HG03095 (cell line): ENCODE measurements around the gene PAWR.
A peak's percentile ranks its signal among the peaks of the same experiment; 100 is the strongest.
"Not testable (repeated sequence)": the region's sequence is repeated elsewhere in the genome, so short reads cannot be mapped to it uniquely, and the experiment has no call there.

Experiments
- ATAC-seq: cut with Tn5 transposase; IDR thresholded peaks from one replicate; pipeline ENCODE4 v1.9.1; 2021; ENCODE audit warnings: moderate library complexity; ENCODE audit not compliant: unreplicated experiment

Gene PAWR

GRCh38 chr12:79596719-79597350 is 93.9 kb downstream of the PAWR start:
- ATAC-seq = no peak

- no peak for ATAC-seq
Observed at GRCh38 chr12:79595273-79595672, 95.5 kb downstream of the PAWR start.

GRCh38 chr12:79592865-79593264 is 97.9 kb downstream of the PAWR start:
- ATAC-seq = no peak

- ATAC-seq = no peak
Observed at GRCh38 chr12:79591988-79592387, 98.8 kb downstream of the PAWR start.

DNA sequence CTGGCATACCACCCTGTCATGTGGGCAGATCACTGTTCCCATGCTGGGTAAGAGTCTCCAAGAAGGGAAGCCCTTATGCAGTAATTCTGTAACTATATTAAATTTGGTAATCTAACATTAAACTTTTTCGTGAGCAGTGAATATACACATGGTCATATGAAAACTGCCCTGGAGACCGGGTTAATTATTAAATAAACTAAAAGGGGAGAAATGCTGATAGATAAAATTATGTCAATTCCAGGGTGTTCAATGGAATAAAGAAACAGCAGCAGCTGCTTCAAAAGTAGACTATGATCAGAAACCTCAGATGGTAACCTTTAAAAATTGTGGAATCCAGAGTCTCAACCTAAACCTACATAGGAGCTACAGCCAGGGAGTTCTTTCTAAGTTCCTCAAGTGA is 100.0 kb downstream of the PAWR start:
- ATAC-seq = no peak

DNA sequence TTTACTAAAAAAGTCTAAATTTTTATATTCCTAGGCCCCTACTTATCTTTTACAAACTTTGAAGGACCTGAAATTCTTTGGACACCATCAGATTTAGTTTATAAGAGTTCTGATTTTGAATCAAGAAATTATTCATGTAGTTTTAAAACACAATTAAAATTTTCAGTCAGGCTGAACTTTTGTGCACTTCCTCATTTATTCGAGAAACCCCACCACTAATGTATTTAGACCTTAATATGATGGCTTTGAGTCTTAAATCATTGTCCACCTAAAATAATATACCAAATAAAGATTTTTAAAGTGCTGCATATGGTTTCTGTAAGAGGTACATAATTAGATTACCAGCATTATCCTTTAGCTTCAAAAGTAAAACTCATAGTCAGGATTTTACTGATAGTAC is 103.4 kb downstream of the PAWR start:
- no peak for ATAC-seq

GRCh38 chr12:79585147-79585546 is 105.6 kb downstream of the PAWR start:
- ATAC-seq = no peak

DNA sequence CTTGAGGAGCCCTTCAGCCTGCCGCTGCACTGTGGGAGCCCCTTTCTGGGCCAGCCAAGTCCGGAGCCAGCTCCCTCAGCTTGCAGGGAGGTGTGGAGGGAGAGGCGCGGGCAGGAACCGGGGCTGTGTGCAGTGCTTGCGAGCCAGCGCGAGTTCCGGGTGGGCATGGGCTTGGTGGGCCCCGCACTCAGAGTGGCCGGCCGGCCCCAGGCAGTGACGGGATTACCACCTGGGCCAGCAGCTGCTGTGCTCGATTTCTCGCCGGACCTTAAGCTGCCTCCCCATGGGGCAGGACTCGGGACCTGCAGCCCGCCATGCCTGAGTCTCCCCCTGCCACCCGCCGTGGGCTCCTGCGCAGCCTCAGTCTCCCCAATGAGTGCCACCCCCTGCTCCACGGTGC is 116.9 kb downstream of the PAWR start:
- no peak for ATAC-seq

GRCh38 chr12:79569679-79570078 is 121.1 kb downstream of the PAWR start:
- ATAC-seq = no peak

DNA sequence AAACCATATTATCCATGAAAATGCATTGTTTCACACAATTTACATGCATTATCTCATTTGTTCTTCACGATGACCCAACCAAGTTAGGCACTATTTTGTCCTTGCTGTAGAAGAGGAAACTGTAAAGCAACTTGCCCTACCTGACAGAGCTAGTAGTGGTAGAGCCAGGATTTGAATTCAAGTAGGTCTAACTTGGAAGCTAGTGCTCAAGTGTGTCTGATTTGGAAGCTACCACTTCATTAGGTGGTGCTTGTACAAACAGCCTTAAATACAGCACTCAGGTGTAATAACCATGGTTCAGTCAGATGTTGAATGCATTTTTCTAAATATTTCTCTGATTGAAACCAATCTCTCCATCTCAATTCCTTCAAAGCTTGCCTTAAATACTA is 123.6 kb downstream of the PAWR start:
- no peak for ATAC-seq

GRCh38 chr12:79566452-79567174 is 124.2 kb downstream of the PAWR start:
- no peak for ATAC-seq

GRCh38 chr12:79564727-79565350 is 125.9 kb downstream of the PAWR start:
- not testable (repeated sequence) for ATAC-seq

DNA sequence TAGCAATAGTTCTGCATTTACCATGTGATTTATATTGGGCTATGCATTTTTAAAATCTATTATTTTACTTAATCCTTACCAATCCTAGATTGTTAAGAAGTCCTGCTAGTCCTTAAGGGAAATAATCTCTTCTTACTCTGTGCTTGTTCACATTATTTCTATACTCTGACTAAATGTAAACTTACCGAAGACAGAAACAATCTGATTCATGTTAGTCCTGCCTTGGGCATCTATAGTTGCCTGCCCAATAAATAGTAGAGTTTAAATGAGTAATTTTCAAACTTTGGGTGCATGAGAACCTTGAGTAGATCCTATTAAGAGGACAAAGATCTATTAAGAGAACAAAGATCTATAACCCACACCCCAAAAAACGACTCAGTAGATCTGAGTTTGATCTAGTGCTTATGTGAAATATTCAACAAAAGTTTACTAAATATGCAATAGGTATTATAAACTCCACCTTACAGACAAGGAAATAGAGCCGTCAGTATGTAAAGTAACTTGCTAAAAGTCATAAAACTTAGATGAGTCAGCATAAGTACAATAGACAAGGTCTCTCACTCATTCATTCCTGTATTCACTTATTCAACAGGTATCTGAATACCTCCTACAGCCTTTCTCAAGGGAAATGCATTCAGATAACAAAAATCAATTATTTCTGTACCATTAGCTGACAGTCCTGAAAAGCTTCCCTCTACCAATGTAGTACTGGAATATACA is 127.6 kb downstream of the PAWR start:
- ATAC-seq = no peak

DNA sequence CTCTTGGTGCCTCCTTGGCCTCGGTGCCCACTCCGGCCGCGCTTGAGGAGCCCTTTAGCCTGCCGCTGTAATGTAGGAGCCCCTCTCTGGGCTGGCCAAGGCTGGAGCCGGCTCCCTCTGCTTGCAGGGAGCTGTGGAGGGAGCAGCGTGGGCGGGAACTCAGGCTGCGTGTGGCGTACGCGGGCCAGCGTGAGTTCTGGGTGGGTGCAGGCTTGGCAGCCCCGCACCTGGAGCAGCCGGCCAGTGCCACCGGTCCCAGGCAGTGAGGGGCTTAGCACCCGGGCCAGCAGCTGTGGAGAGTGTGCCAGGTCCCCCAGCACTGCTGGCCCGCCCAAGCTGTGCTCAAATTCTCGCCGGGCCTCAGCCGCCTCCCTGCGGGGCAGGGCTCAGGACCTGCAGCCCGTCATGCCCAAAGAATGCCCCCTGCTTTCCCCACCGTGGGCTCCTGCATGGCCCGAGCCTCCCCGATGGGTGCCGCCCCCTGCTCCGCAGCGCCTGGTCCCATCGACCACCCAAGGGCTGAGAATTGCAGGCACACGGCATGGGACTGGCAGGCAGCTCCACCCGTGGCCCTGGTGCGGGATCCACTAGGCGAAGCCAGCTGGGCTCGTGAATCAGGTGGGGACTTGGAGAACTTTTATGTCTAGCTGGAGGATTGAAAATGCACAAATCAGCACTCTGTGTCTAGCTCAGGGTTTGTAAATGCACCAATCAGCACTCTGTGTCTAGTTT is 129.2 kb downstream of the PAWR start:
- ATAC-seq = no peak

- no peak for ATAC-seq
Observed at GRCh38 chr12:79560225-79560889, 130.4 kb downstream of the PAWR start.

- ATAC-seq = no peak
Observed at GRCh38 chr12:79559591-79559990, 131.2 kb downstream of the PAWR start.

- ATAC-seq = no peak
Observed at GRCh38 chr12:79558924-79559469, 131.8 kb downstream of the PAWR start.

- no peak for ATAC-seq
Observed at GRCh38 chr12:79557690-79558315, 133.0 kb downstream of the PAWR start.

DNA sequence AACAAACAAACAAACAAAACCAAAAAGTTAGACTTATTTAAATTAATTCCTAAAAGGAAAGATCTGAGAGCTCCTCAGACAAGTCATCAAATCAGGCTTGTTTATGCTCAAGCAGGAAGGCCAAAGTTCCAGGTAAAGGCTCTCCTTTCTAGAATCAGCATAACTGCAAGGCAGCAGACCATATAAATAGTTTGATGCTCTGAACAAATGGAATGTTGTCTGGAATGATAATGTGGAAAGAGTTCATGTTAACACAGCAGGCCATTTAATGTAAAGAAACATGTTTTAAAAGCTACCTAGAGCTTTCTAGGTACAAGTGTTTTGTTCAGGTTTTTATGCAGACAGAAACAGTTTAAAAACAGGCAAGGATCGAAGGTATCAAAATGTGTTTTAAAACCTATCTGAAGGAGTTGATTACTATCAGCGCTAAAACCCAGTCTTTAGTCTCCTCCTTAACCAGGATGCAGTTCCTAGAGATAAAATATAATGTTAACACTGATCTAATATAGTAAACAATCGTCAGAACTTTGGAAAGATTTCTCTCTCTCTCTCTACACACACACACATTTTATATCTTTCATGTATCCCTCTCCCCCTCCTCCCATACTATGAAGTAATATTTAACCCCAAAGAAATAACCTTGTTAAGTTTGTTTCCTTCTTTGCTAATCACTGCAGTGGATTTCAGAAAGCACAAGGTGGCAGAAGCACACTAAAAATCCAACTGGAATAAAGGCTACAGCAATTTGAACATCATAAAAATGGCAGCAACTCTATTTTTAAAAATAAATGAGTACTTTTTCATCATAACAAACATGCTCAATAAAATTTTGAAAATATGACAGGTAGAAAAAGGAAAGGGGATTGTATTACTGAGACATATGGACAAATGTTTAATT is 135.5 kb downstream of the PAWR start:
- ATAC-seq = peak; percentile 60
